Left ventricle myocardium superior (tissue), 1 donor: Measurements from ENCODE around the gene AKR7A3. TPM values are rescaled to one million over a fixed set of nuclear protein-coding genes. Genes with fewer than 3 reads are reported as not detected.
"Not testable (repeated sequence)": the region's sequence is repeated elsewhere in the genome, so short reads cannot be mapped to it uniquely, and the experiment has no call there.

Experiments used
- ATAC-seq: fragments of 200-7000 bp; cut with Tn5 transposase; one replicate; pipeline ENCODE4 v1.9.1; 2020; ENCODE audit warnings: mild to moderate bottlenecking, moderate library complexity
- DNase-seq: peaks from one replicate; pipeline ENCODE4 v3.0.0-alpha.2; 2020
- intact Hi-C: fragments of 100-400 bp; cut with micrococcal nuclease; formaldehyde crosslinking; loops from one replicate; pipeline ENCODE4 v1.11.0; 2022
- total RNA-seq: library from RNA; stranded (reverse); fragmentation: NEBNext Ultra II Directional; extraction: Animal tissue kit (Norgen Biotek cat#: 25700); gene quantifications from one replicate; pipeline ENCODE4 v1.2.1, GENCODE V29; 2021
- donor health status: DM: no; HTN: yes; CAD: no; lungs with severe emphysema.

The AKR7A3 gene
- total RNA-seq, 1 donor from 2014 or later, result 0.20 TPM

DNA sequence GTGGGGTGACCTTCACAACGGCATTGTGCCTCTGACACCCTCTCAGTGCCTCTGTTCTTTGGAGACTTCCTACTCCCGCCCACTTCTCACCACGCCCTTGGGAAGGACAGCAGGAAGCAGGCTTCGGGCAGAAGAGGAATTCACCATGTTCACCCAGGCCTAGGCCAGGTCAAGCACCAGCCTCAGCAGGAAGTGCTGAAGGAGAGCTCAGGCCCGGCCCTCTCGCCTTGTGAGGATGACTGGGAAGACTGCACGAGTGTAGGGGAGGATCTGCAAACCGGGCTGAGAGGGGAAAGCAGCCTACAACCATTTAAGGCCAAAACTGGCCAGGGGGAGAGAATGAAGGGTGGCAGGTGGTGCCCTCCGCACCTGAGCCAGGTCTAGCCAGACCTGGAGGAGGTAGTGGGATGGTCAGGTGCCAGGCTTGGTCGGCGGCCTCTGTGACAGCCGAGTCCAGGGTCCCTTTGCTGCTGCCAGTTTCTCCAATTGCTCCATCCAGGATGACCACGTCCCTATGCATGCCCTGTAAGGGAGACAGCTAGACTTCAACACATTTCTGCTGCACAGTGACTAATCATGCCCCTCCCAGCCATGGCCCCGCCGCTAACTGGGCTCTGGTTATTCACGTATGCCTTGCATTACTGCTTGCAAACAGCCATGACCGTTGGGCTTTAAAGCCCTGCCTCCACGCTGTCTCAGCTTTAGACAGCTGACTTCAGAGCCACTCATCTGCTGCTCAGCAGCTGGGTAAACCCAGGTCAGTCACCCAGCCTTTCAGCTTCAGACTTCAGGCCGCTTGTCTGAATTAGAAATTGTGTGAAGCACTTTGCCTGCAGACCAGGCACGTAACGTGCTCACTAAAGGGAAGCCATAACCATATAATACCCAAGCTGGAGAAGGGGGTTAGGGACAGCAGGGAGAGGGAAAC, 28.1 kb downstream of the AKR7A3 start:
- ATAC-seq (no peak), DNase-seq (no peak)
- intact Hi-C loops, result no loop called here

DNA sequence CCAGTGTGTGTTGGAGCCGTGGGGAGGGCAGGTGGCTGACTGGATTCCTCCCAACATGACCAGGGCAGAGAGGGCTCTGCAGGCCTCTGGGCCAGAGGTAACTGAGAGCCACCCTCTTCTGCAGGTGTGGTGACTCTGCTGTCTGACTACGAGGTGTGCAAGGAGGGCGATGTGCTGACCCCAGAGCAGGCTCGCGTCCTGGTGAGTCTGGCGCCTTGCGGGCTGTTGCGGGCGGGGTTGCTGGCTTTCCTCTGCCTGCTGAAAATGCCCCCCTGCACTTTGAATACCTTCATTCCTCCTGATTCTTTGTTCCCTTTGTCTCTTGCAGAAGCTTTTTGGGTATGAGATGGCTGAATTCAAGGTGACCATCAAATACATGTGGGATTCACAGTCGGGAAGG, 30.2 kb downstream of the AKR7A3 start:
- no peak for ATAC-seq

DNA sequence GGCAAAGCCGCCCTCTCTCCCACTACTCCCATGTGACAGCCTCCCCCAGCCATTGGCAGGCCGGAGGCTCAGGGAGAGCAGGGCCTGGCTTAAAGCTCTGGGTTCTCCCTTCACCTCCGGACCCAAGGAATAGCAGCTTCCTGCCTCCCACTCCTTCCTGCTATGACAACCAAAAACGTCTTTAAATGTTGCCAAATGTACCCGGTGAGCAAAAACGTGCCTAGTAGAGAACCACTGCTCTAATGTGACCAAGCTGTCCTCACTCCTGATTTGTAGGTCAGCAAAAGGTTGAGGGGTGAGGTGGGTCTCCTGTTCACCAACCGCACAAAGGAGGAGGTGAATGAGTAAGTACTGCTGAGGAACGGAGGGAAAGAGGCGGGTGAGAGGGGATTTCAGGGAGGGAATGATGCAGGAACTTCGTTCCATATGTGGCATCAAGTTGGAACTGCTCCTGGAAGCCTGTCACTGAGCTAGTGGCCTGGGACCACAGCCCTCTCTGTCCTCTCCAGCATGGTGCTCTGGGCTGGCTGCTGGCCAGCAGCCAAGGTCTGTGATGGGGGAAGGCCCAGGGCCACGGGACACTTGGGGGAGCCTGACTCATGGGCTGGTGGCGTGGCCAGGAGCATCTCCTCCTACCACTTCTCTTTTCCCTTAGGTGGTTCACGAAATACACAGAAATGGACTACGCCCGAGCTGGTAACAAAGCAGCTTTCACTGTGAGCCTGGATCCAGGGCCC, 31.2 kb downstream of the AKR7A3 start:
- ATAC-seq, result peak; percentile 68
- intact Hi-C loops, result no loop called here
- peak; percentile 42 for DNase-seq

More for the DNA sequence above, 30.2 kb downstream of the AKR7A3 start:
- intact Hi-C loops, result no loop called here
- DNase-seq, result no peak

DNA sequence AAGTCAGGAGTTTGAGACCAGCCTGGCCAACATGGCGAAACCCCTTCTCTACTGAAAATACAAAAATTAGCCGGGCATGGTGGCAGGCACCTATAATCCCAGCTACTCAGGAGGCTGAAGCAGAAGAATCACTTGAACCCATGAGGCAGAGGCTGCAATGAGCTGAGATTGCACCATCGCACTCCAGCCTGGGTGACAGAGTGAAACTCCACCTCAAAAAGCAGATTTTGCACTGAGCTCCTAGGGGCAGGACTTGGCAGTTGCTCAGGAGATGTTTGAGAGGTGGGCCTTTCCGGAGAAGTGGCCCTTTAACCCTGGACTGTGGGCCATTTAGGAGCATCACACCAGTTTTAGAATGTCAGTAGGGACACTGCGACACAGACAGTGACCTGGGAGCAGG, 32.3 kb downstream of the AKR7A3 start:
- intact Hi-C loops, DNase-seq, ATAC-seq: not testable (repeated sequence)

DNA sequence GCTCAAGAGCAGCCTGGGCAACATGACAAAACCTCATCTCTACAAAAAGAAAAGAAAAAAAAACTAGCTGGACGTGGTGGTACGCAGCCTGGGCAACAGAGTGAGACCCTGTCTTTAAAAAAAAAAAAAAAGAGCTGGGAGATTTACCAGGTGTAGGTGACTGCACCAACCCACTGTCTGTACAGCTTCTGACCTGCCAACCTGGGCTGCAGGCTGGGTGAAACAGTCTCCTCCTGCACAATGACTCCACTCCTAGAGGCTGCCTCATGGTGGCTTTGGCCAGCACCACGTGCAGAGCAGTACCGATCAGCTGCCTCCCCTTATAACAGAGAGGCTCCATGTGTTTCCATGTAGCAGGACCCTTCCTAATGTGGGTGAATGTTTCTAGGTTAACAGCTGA, 33.3 kb downstream of the AKR7A3 start:
- no peak for ATAC-seq
- intact Hi-C loops, result no loop called here
- no peak for DNase-seq

DNA sequence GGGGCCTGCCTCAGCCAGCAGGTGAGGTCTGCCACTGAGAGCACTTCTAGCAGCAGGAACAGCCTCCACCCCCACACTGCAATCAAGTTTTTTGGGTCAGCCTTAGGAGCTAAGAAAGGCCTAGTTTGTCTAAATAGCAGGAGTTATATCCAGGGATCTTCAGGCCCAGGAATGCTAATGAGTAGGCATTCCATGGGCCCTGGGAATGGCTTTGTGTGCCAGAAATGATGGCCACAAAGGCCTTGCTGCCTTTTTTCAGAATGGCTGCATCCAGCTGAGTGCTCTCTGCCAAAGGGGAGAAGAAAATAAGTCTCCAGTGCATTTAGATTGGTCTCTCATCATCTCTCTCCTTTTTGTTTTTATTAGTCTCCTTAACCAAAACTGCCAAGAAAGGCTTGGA, 34.2 kb downstream of the AKR7A3 start:
- DNase-seq, result no peak
- intact Hi-C loops, result no loop called here

DNA sequence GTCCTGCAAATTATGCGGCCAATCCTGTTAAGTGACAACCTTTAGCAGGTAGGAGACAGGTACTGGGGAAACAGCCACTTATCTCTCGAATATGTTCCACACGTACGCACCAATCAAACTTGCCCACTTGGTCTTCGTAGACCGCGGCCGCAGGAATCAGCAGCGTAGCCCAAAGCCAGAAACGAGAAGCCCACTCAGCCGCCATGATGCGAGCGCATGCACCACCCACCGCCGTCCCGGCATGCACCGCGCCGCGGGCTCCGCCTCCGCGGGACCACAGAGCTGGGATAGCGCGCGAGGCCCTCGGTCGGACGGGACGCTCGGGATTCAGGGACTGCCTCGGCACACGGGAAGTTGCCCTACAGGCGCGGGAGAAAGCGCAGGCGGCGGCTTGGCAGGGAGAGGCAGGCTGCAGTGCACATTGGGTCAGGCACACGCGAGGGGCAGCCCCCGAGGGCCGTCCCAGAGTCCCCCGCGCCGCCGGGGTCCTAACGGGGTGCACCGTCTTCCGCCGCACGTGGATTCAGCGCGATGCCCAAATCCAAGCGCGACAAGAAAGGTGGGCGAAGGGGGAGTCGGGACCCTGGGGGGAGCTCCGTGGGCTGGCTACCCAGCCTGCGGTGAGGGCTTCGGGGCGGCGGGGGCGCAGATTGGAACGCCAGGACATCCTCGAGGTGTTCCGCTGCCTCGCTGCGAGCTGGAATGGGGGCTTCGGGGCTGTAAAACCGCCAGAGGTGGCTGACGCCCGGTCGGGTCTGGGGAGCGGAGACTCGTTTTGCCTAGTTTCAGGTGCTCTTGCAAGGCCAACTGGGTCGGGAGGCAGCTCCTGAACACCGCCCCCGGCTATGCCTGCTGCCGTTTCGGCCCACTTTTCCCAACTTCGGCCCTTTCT, 37.0 kb downstream of the AKR7A3 start, which contains the start of the genes EMC1 and MRTO4:
EMC1 (minus strand) TSS at position 220 of the 892 bp plus-strand sequence; CDS start at position 205, 15 bp downstream.
MRTO4 (plus strand) TSS at position 501 of the 892 bp plus-strand sequence; CDS start at position 532, 31 bp downstream.
- intact Hi-C loops, result no loop called here
- DNase-seq (peak; percentile 93), ATAC-seq (peak; percentile 98)

More for the DNA sequence above, 34.2 kb downstream of the AKR7A3 start:
- no peak for ATAC-seq

DNA sequence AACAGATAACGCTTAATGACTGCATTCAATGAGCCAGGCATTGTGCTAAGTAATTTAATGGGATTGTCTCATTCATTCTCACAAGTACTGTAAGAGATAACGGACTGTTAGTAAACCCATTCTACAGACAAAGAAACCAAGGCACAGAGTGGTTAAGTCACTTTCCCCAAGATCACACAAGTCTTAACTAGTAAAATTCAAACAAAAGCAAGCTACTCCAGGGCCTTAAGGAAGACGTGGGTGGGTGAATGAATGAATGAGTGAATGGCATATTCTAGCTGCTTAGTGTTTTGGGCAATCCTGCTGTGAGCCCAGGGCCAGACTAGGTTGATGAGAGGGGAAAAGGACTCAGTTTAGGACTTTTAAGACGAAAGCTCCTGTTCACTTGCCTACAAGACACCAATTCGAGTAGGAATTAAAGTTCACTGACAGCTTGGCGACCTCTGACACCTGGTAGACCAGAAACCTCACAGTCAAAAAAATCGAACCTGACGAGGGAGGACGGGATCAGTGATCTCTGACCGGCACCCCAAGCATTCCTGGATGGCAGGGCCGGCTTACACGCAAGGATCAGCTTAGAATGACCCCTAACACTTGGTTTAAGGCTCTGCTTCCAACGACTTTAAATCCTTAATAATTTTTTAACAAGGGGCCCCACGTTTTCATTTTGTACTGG, 37.8 kb downstream of the AKR7A3 start:
- intact Hi-C loops, result no loop called here

DNA sequence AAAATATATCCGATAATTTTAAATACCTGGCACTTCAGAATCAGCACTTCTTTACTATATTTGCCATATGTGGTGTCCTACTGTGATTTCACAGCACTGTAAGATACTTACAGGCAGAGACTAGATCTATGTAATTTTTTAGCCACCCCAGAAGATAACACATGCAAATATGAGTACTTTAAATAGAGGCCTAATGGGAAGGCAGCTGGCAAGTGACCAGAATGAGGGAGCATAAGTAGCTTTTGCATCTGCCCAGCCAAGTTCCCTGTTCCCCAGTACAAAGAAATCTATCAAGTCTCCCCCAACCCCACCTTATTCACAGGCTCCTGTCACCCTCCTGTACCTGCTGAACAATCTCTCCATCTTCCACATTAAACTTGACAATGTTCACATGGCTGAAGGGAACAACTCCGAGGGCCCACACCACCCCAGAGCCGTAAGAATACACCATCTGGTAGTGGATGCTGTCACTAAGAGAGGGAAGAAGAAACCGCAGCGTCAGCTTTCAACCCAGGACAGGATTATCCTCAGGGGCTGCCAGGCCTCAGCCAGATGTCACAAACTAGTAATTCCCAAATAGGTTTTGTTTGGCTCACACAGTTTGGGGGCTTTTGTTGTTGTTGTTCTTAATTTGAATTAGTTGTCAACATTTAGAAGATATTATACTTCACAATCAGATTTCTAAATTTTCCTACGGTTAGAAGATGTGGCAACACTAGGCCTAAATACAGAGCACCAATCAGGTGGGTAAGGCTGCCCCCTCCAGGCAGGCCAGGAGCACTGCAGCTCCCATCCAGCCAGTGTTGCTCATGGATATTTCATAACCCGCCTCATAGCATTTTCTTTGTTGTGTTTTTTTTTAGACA, 47.7 kb downstream of the AKR7A3 start:
- DNase-seq, result peak; percentile 62
- peak; percentile 89 for ATAC-seq
- intact Hi-C loops, result loop anchor here (5.0 kb wide), 1 partner anchor 64 kb away; no protein-coding TSS in a partner anchor

More for the DNA sequence above, 37.8 kb downstream of the AKR7A3 start:
- DNase-seq (no peak), ATAC-seq (no peak)

DNA sequence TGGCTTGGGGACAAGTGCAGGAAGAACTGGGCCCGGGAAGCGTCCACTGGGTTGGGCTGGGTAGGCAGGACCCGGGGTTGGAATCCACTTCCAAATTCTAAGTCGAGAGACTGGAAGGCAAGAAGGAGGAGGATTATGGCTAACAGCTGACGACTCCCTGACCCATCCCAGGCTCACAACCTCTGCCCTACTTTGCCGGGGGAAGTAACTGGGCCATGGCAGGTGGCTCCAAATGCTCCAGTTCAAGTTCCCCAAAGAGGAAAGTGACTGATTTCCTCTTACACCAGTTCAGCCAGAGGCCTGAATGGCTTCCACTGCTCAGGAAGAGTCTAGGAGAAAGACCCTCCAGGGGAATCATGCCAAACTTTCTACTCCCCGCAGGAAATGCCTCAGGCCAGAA, 48.7 kb downstream of the AKR7A3 start:
- ATAC-seq (no peak), DNase-seq (no peak)
- intact Hi-C loops, result loop anchor here (5.0 kb wide), 2 partner anchors 63 to 363 kb away; no protein-coding TSS in a partner anchor

DNA sequence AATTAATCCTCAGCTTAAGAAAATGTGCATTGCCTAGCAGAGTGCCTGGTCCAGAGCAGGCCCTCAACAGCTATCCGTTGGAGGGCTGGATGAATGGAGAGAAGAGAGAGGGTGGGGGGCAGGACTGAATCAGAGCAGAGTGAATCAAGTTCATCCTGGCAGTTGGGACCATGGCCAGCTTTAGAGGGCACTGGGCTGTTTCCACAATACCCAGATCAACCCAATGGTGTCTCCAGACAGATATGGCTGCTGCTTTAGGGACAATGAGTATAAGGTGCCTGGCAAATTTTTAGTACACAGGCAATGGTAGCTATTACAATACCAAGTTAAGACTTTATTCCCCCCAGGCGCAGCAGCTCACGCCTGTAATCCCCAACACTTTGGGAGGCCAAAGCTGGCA, 54.3 kb downstream of the AKR7A3 start:
- intact Hi-C loops, result no loop called here
- ATAC-seq (peak; percentile 46), DNase-seq (no peak)

Other genes with a start within 250 kb of the AKR7A3 start
- gene UBR4, start 78.5 kb downstream of the AKR7A3 start, total RNA-seq, result 56.3 TPM
- 29.3 TPM for gene EMC1, start 37.2 kb downstream of the AKR7A3 start, total RNA-seq
- gene MRTO4, start 37.0 kb downstream of the AKR7A3 start, total RNA-seq, result 10.2 TPM
- gene AKR7A2, start 23.4 kb upstream of the AKR7A3 start, total RNA-seq, result 48.7 TPM
- gene SLC66A1, start 23.6 kb upstream of the AKR7A3 start, total RNA-seq, result 7.5 TPM
- 252 TPM for gene CAPZB, start 196.8 kb upstream of the AKR7A3 start, total RNA-seq